NT2/D1 (cell line): ENCODE measurements around the gene CAMTA1.

Experiments
- SUZ12 ChIP-seq: IDR thresholded peaks from 2 replicates; pipeline ENCODE4 v1.6.1; 2011; ENCODE audit not compliant: insufficient read length, insufficient read depth; ENCODE audit errors: extremely low read depth
- YY1 ChIP-seq: IDR thresholded peaks from 2 replicates; pipeline ENCODE4 v1.6.1; 2011; ENCODE audit not compliant: insufficient read length, insufficient read depth
- ZNF274 ChIP-seq: IDR thresholded peaks from 2 replicates; pipeline ENCODE4 v1.6.1; 2011; ENCODE audit warnings: mild to moderate bottlenecking, low read depth, low read length

DNA sequence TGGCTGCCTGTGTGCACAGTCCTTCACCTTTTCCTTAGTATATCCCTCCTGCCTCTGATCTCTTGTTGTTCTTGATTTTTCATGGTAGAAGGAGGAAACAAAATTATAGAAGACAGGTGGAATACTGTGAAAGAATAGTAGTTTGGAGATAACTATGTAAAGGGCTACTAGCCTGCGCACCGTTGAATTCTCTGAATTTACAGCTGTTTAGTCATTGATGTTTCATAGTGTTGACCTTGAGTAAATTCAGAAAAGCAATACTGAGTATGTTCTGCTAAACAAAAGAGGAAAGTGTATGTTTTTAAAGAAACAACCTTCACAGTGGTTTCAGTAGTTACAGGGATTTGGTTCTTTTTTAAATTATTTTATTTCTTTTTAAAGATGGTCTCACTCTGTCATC, 18.1 kb downstream of the CAMTA1 start:
- TF ChIP-seq SUZ12 = no peak
- TF ChIP-seq ZNF274 = no peak
- no peak for TF ChIP-seq YY1
